NCI-H2171 (cell line): ENCODE data around the gene BCAM.
"Not testable (repeated sequence)": the region's sequence is repeated elsewhere in the genome, so short reads cannot be mapped to it uniquely, and the experiment has no call there.

Experiments
- DNase-seq: peaks from one replicate; lab custom pipeline; 2025; lab: John Stamatoyannopoulos, UW

BCAM gene

GRCh38 chr19:44848812-44849447, 40.0 kb downstream of the BCAM start:
- no peak for DNase-seq

GRCh38 chr19:44850641-44851109, 41.8 kb downstream of the BCAM start:
- DNase-seq = no peak

GRCh38 chr19:44851427-44851826, 42.5 kb downstream of the BCAM start:
- no peak for DNase-seq

GRCh38 chr19:44855606-44856005, 46.7 kb downstream of the BCAM start:
- DNase-seq = no peak

GRCh38 chr19:44856421-44857083, 47.6 kb downstream of the BCAM start:
- DNase-seq = no peak

GRCh38 chr19:44857837-44858236, 48.9 kb downstream of the BCAM start:
- no peak for DNase-seq

GRCh38 chr19:44861576-44861975, 52.7 kb downstream of the BCAM start:
- DNase-seq = not testable (repeated sequence)

GRCh38 chr19:44863990-44864389, 55.1 kb downstream of the BCAM start:
- DNase-seq = no peak

- DNase-seq = no peak
These were observed 56.4 kb downstream of the BCAM start for GRCh38 chr19:44865196-44865767.

GRCh38 chr19:44866664-44867063, 57.8 kb downstream of the BCAM start:
- DNase-seq = no peak

- DNase-seq = no peak
These were observed 58.7 kb downstream of the BCAM start for GRCh38 chr19:44867578-44867977.

- DNase-seq = no peak
These were observed 61.0 kb downstream of the BCAM start for GRCh38 chr19:44869733-44870470.
